ENCODE measurements around the gene MSRB1.

GRCh38 chr16:1991135-1991551 is 48.1 kb upstream of the MSRB1 start:
- TF ChIP-seq CTCF (IDR thresholded peaks at IDR 0.05; ENCODE audit: poor library complexity, severe bottlenecking) (no peak), RAD21 (conservative IDR thresholded peaks at IDR 0.05) (no peak), POLR2AphosphoS5 (IDR thresholded peaks at IDR 0.05) (no peak), EP300 (conservative IDR thresholded peaks at IDR 0.05; ENCODE audit: poor library complexity, severe bottlenecking) (no peak), EZH2 (IDR thresholded peaks at IDR 0.05; ENCODE audit: borderline replicate concordance, insufficient read depth, low read length, poor library complexity, severe bottlenecking) (no peak), SMC3 (conservative IDR thresholded peaks at IDR 0.05; ENCODE audit: poor library complexity) (no peak)

All from neural cell (in vitro differentiated cells).